GM12878 (cell line): ENCODE data around the gene PACS1. TPM values are rescaled to one million over a fixed set of nuclear protein-coding genes. Genes with fewer than 3 reads are reported as not detected.

Experiments
- ATF2 ChIP-seq: IDR thresholded peaks from 2 replicates; pipeline ENCODE4 v1.6.1; 2012; ENCODE audit warnings: low read length, inconsistent platforms
- CEBPZ ChIP-seq: fragments of 150-350 bp; IDR thresholded peaks from 2 replicates; pipeline ENCODE4 v1.6.1; 2016; ENCODE audit warnings: low read depth, low read length
- ELK1 ChIP-seq: IDR thresholded peaks from 2 replicates; pipeline ENCODE4 v1.6.1; 2012; ENCODE audit warnings: low read depth, low read length, improper control_type of control experiment
- IRF5 ChIP-seq: fragments of 450-650 bp; IDR thresholded peaks from 2 replicates; pipeline ENCODE4 v1.6.1; 2017; ENCODE audit warnings: borderline replicate concordance
- MLLT1 ChIP-seq: fragments of 450-650 bp; IDR thresholded peaks from 2 replicates; pipeline ENCODE4 v1.6.1; 2016; ENCODE audit warnings: mild to moderate bottlenecking
- TCF12 ChIP-seq: IDR thresholded peaks from 2 replicates; pipeline ENCODE4 v1.6.1; 2011; ENCODE audit warnings: low read depth, mild to moderate bottlenecking, low read length
- YY1 ChIP-seq: IDR thresholded peaks from 2 replicates; pipeline ENCODE4 v1.6.1; 2011; ENCODE audit warnings: low read depth, mild to moderate bottlenecking, low read length
- polyA plus RNA-seq, 11 experiments: library from polyadenylated mRNA; depleted of rRNA in 4 of 11; unstranded in 6 of 11; stranded (reverse) in 5 of 11; fragments of >200 nt; fragmentation: Nextera tagmentation in 4 of 11; fragmentation: Illumina TruSeq in 1 of 11; extraction: Ambion mirVana in 4 of 11; extraction: Trizol in 1 of 11; gene quantifications; 1 replicate in 1 of 11; 2 replicates in 10 of 11; pipeline versions ENCODE4 v1.2.1 to v1.2.3, GENCODE V29; 2011 to 2016; ENCODE audit warnings: inconsistent platforms in 2 of 11, missing spikeins in 2 of 11, low read depth in 1 of 11
- total RNA-seq, 4 experiments: library from RNA; depleted of rRNA in 3 of 4; stranded (reverse); fragments of >200 nt in 3 of 4; fragmentation: Illumina TruSeq in 1 of 4; extraction: Trizol in 1 of 4; gene quantifications; 2 replicates each; pipeline versions ENCODE4 v1.2.1 to v1.2.3, GENCODE V29; 2013 to 2021

PACS1 gene
- total and polyA plus RNA-seq, 10 of the 15 experiments (the other 5 are each of a cell fraction or from before 2014, with no cell fraction given): 1.1 to 74.3 (median 17.9) TPM

GRCh38 chr11:66126808-66127555 lies 56.9 kb downstream of the PACS1 start (continued):
- TF ChIP-seq MLLT1 (no peak), CEBPZ (no peak), ATF2 (peak; percentile 52; the same call in 1 of the 2 replicates), ELK1 (no peak), TCF12 (no peak), IRF5 (no peak), YY1 (no peak)
